HG02885 (cell line): ENCODE results near the gene SNRPD1.
"Not testable (repeated sequence)": the region's sequence is repeated elsewhere in the genome, so short reads cannot be mapped to it uniquely, and the experiment has no call there.

Experiments
- ATAC-seq: cut with Tn5 transposase; IDR thresholded peaks from one replicate; pipeline ENCODE4 v1.9.1; 2021; ENCODE audit warnings: mild to moderate bottlenecking; ENCODE audit not compliant: unreplicated experiment, poor library complexity

Gene SNRPD1

GRCh38 chr18:21612125-21613039, at the start of gene SNRPD1:
TSS of gene SNRPD1 (plus strand) at chr18:21612314. CDS start at chr18:21612430, 116 bp downstream.
- peak; percentile 98 for ATAC-seq

GRCh38 chr18:21571772-21572171, 40.3 kb upstream of the SNRPD1 start:
- ATAC-seq, result no peak

- ATAC-seq, result no peak
These were observed 36.5 kb upstream of the SNRPD1 start for GRCh38 chr18:21575656-21576055.

- ATAC-seq, result no peak
These were observed 27.7 kb upstream of the SNRPD1 start for GRCh38 chr18:21584391-21584790.

GRCh38 chr18:21592361-21592760, 19.8 kb upstream of the SNRPD1 start:
- ATAC-seq, result not testable (repeated sequence)

DNA sequence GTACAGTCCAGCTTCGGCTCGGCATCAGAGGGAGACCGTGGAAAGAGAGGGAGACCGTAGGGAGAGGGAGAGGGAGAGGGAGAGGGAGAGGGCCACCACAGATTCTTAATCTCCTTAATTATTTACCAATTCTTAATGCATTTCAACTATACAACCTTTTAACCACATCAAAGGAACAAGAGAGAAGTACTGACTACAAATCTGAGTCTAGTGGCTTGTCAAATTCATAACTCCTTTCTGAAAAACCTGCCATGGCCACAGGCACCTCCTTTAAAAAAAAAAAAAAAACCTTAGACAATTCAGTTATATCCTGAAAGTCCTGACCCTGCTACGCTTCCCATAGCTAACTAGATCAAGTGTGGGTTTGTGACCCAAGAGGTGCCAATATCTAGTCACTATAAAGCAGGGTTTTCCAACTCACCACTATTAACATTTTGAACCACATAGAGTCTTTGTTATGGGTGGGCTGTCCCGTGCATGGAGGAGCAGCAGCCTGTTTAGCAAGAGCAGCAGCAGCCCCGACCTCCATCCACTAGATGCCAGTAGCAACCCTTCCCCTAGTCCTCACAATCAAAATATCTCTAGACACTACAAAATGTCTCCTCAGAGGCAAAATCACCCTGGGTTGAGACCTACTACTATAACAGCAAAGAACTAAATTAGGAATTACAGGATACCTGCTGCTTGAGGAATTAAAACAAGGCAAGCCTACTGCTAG, 18.4 kb upstream of the SNRPD1 start:
- ATAC-seq, result no peak

DNA sequence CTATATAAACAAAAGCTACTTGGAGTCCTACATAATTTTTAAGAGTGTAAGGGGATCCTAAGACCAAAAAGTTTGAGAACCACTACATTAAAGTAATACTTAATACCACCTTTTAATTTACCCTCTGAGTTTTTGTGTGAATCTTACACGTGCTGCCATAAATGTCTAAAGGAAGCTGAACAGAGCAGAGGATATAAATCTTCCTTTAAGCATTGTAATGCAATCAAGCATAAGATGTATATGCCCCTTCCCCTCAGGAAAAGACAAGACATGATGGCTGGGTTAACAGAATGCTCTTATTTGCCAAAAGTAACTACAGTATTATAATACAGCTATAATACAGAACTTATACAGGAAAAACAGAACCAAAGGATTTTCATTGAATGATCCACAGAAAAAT, 14.5 kb upstream of the SNRPD1 start:
- ATAC-seq, result no peak

GRCh38 chr18:21598726-21599584, 13.2 kb upstream of the SNRPD1 start:
- ATAC-seq, result peak; percentile 18

DNA sequence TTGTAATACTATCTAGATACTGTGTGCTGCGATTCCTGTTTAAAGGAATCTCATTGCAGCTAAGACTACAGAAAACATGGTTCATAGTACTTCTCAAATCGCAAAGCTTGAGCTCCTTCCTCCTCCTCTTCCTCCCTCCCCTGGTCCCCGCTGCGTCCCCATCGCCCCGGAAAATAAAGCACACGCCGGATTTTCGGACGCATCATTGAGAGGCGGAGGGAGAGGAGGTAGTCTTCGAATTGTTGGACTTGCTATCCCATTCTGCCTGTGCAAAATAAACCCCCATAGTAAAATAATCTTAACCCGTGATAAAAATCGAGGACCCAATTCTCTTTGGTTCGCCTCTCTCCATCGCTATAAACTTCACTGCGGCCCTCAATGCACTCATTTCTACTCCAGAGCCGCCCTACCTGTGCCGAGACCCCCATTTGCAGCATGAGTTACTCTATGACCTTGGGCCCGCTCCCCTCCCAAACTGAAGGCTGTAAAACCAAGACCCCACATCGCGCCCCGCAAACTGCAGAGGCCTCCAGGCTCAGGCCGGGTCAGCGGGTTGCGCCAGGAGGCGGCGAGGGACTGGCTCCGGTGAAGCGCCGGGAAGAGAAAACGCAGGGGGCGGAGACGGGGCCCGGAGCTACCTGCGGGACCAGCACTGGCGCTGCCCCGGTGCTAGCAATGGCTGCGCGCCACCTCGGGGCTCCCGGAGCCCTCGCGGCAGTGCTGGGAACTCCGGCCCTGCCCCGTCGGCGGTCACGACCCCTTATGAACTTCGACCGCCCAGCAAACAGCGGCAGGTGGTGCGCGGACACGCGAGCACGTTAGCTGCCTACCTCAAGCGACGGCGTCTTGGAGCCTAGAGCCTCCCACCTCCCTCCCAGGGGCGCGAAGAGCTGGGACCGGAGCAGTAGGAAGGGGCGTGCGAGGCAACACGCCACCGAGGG, 12.3 kb upstream of the SNRPD1 start:
- peak; percentile 41 for ATAC-seq

DNA sequence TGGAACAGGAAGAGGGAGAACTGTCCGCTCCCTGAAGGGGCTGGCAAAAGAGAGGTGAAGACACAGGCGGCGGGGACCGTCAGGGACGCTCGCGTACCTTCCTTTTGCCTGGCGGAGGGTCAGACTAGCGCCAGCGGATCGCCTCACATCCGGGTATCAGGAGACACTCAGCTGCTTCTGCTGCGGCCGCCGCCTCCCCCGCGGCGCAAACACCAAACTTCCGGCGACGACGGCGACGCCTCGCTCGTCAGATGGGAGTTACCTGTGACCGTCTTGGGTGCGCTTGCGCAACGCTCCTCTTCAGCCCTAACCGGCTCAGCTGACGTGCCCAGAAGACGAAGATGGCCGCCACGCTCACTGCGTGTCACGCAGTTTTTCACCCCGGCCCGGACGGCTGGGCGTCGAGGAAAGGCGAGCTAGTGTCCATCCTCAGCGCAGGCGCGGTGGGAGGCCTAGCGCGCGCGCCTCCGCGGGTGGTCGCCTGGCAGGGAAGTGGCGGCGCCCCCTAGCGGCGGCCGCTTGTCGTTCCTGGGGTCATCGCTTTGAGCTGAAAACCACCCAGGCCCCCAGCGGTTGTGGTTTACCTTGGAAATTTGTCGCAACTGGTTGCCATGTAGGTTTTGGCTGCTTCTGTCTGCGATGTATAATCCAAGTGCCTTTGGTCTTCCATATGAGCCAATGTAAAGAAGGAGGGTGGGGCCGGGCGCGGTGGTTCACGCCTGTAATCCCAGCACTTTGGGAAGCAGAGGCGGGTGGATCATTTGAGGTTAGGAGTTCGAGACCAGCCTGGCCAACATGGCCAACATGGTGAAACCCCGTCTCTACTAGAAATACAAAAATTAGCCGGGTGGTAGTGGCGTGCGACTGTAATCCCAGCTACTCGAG, 11.3 kb upstream of the SNRPD1 start, which contains the start of gene ESCO1:
TSS of gene ESCO1 (minus strand) at position 179 of the 885 bp plus-strand sequence. CDS start 25,861 bp downstream, outside the sequence.
- ATAC-seq, result peak; percentile 84

- ATAC-seq, result no peak
These were observed 9.9 kb upstream of the SNRPD1 start for GRCh38 chr18:21602299-21602587.

DNA sequence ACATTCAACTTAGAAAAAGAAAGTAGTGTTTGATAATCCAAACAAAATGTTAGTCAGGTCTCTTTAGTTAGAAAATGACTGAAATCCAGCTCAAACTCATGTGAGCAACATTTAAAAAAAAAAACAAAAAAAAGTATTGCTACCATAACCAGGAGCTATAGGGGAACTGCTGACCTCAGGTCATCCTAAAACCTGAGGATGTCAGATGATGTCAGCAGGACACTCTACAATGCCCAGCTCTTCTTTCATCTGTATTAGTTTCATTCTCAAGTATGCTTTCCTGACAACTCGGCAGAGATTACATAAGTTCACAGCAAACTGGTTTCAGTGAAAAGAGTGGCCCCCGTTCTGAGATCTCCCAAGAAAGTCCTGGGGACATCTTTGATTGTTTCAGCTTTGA, 7.4 kb upstream of the SNRPD1 start:
- no peak for ATAC-seq

GRCh38 chr18:21605213-21605612, 6.9 kb upstream of the SNRPD1 start:
- no peak for ATAC-seq

- ATAC-seq, result peak; percentile 2
These were observed 551 bp upstream of the SNRPD1 start for GRCh38 chr18:21611401-21612124.

- not testable (repeated sequence) for ATAC-seq
These were observed 9.5 kb downstream of the SNRPD1 start for GRCh38 chr18:21621640-21622039.

DNA sequence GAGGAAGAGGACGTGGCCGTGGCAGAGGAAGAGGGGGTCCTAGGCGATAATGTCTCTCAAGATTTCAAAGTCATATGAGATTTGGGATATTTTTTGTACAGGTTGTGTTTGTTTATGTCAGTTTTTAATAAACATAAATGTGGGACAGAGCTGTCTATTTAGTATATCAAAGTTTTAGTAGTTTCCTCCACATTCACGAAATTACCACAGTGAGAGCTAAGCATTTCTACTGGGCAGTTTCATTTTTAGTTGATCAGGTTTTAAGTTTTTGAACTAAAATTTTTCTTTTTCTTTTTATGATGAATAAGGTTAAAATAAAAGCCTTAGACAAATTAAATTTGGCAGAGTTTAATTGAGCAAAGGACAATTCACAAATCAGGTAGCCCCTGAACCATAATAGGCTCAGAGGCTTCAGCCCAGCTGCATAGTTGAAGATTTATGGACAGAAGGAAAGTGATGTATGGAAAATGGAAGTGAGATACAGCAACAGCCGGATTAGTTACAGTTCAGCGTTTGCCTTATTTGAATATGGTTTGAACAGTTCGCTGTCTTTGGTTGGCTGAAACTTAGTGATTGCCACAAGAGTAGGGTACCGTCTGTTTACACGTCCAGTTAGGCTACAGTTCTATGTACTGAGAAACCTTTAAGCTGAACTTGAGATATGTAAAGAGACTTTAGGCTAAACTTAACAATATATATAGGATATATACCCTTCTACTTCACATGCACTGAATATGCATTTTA, 17.1 kb downstream of the SNRPD1 start:
- ATAC-seq, result peak; percentile 97

DNA sequence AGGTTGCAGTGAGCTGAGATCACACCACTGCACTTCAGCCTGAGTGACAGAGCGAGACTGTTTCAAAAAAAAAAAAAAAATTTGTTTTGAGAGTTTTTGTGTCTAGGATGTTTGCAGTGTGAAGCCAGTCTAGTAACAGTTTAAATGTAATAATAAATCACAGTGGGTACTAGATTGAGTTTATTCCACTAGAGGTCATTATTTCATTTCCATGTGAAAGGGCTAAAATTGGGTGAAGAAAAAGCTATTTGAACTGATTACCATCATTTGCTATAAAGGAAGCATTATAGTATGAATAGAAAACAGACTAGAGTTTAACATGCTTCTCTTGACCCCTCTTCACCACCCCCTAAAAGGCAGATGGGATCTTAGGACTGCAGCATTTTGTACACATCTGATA, 20.3 kb downstream of the SNRPD1 start:
- ATAC-seq, result no peak
